ENCODE measurements around the gene FSD1L.
A peak's percentile ranks its signal among the peaks of the same experiment; 100 is the strongest.
"Not testable (repeated sequence)": the region's sequence is repeated elsewhere in the genome, so short reads cannot be mapped to it uniquely, and the experiment has no call there.

FSD1L gene

GRCh38 chr9:105479846-105480245 lies 32.0 kb downstream of the FSD1L start:
- no peak for DNase-seq

GRCh38 chr9:105483618-105484017 lies 35.8 kb downstream of the FSD1L start:
- no peak for DNase-seq

GRCh38 chr9:105484226-105484625 lies 36.4 kb downstream of the FSD1L start:
- DNase-seq = no peak

- DNase-seq = no peak
Observed at GRCh38 chr9:105485131-105485530, 37.3 kb downstream of the FSD1L start.

GRCh38 chr9:105496826-105497225 lies 49.0 kb downstream of the FSD1L start:
- no peak for DNase-seq

- DNase-seq = no peak
Observed at GRCh38 chr9:105497704-105498103, 49.9 kb downstream of the FSD1L start.

- DNase-seq = no peak
Observed at GRCh38 chr9:105500108-105500766, 52.4 kb downstream of the FSD1L start.

- DNase-seq = no peak
Observed at GRCh38 chr9:105501414-105501813, 53.6 kb downstream of the FSD1L start.

GRCh38 chr9:105502276-105502675 lies 54.4 kb downstream of the FSD1L start:
- no peak for DNase-seq

GRCh38 chr9:105503881-105504280 lies 56.0 kb downstream of the FSD1L start:
- no peak for DNase-seq

DNA sequence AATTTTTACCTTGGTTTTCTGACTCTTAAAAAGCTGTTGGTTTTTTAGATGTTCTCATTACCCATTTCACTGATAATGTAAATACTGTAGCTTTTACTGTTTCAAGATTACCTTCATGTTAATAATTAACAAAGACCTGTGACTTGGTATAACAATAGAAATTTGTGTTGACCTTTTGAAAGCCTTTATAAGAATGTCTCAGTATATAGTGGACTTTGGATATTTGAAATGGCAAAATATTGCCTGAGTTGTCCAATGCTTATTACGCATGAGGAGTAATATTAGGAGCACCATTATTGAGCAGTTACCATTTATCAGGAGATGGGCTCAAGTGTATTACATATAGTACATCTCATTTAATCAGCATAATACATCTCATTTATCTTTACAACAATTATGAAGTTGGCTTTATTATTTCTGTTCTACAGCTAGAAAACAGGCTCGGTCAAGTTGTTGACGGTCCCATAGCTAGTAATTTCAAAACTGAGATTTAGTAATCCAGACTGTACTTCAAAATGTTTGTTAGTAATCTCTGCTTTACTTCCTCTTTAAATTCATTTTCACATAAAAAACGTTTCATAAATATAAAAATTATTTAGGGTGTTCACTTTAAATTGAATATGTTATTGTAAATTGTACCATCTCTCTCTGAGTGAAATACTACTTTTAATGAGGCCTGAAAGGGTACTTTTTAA lies 59.4 kb downstream of the FSD1L start:
- no peak for DNase-seq

GRCh38 chr9:105508530-105508929 lies 60.7 kb downstream of the FSD1L start:
- DNase-seq = no peak

DNA sequence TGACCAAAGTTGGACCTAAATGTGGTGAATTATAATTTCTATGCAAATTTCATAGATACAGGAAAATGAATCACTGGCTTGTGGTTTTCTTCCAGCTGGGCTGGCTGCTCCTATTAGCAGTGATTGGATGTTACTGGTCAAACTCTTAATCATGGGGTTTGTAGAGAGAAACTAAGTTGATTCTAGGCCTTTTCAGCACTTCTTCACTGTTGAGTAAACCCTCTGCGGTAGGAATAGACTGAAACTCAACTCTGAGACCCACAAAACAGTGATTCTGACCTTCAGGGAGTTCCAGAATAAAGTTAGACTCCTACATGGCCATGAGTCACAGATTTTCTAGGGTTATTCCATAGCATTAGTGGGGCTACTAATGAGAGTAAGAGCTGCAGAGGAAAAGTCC lies 62.2 kb downstream of the FSD1L start:
- DNase-seq = no peak

DNA sequence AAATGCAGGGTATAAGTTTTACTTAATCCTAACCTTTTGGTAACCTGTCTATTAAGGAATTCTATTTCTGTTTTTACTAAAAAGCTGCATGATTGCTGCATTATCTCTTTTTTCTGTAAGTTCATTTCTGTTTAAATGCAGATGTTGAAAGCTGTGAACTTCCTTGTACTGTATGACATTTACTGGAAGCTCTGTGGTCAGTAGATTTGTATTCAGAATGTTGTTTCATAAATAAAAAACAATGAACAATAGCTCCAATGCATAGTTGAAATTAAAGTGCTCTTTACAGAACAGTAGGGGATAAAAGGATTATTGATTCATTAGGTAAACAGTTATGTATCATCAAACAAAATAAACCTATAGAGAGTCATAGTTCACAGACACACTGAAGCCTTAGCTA lies 63.6 kb downstream of the FSD1L start:
- DNase-seq = no peak

DNA sequence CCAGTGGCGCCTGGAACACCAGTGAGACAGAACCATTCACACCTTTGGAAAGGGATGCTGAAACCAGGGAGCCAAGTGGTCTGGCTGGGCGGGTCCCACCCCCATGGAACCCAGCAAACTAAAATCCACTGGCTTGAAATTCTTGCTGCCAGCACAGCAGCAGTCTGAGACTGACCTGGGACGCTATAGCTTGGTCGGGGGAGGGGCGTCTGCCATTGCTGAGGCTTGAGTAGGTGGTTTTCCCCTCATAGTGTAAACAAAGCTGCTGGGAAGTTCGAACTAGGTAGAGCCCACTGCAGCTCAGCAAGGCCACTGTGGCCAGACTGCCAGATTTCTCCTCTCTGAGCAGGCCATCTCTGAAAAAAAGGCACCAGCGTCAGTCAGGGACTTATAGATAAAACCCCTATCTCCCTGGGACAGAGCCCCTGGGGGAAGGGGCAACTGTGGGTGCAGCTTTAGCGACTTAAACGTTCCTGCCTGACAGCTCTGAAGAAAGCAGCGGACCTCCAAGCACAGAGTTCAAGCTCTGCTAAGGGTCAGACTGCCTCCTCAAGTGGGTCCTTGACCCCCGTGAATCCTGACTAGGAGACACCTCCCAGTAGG lies 68.1 kb downstream of the FSD1L start:
- no peak for DNase-seq

DNA sequence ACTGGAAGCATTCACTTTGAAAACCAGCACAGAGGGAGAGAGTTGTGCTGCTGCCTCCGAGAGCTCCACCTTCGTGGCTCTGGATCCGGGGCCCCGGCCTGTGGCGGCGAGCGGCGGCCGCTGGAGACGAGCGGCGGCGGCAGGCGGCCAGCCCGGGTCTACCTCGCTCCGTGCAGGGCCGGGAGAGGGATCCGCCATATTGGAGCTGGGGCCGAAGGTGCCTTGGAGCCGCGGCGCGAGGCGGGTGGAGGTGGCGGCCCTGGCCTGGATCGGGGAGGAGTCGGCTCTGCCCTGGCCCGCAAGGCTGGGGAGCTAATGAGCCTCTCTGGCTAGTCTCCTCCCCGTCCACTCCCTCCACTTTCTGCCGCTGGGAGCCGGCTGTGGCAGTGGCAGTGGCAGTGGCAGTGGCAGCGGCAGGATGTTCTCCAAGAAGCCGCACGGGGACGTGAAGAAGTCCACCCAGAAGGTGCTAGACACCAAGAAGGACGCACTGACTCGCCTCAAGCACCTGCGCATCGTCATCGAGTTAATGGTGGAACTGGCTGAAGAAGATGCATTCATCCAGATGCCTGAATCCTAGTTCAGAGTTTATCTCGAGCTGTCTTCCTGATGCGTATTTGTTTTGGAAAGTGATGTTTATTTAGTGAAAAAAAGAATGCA lies 72.0 kb downstream of the FSD1L start:
- peak in 2 of 56 donors; percentile 4 to 7 for DNase-seq

DNA sequence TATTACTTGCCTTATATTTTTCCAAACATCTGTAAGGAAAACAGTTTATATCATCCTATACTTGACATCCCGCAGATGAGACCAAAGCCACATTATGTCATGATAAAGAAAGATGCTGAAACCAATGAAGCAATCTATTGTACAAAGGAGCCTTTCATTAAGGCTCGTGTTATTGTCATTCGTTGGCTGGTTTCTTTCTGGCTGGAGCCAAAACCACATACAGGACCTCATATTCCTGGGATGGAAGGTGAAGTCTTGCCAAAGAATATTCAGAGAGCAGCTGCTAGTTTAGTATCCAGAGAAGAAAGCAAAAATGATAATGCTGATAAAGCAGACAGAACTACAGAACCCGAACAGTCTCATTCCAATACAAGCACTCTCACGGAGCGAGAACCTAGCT lies 73.2 kb downstream of the FSD1L start:
- DNase-seq = not testable (repeated sequence)

DNA sequence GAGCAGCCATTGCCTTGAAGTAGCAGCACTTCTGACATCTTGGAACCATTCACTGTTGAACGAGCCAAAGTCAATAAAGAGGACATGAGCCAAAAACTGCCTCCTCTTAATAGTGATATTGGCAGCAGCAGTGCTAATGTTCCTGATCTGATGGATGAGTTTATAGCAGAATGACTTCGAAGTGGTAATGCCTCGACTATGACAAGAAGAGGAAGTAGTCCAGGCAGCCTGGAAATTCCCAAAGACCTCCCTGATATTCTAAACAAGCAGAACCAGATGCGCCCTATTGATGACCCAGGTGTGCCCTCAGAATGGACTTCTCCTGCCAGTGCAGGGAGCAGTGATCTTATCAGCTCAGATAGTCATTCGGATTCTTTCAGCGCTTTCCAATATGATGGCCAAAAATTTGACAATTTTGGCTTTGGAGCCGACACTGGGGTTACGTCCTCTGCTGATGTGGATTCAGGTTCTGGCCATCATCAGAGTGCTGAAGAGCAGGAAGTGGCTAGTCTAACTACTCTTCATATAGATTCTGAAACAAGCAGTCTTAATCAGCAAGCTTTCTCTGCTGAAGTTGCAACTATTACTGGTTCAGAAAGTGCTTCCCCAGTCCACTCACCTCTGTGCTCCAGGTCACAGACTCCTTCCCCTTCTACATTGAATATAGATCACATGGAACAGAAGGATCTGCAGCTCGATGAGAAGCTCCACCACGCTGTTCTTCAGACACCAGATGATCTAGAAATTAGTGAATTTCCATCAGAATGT lies 75.0 kb downstream of the FSD1L start:
- not testable (repeated sequence) for DNase-seq

DNA sequence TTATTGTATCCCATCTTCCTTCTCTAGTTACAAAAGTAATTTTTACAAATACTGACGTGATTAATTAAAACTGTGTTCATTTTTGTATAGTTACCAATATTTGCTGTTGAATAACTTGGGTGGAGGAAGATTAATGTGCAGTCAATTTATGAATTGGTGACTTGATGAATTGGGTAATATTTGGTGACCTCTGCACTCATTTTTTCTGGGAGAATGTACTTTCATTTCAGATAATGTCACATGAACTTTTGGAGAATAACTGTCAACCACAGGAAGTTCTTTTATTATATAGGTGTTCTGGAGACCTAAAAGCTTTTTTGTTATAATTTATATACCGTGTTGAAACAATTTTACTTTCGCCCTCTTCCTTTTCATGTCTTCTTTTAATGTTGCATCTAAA lies 83.7 kb downstream of the FSD1L start:
- no peak for DNase-seq

DNA sequence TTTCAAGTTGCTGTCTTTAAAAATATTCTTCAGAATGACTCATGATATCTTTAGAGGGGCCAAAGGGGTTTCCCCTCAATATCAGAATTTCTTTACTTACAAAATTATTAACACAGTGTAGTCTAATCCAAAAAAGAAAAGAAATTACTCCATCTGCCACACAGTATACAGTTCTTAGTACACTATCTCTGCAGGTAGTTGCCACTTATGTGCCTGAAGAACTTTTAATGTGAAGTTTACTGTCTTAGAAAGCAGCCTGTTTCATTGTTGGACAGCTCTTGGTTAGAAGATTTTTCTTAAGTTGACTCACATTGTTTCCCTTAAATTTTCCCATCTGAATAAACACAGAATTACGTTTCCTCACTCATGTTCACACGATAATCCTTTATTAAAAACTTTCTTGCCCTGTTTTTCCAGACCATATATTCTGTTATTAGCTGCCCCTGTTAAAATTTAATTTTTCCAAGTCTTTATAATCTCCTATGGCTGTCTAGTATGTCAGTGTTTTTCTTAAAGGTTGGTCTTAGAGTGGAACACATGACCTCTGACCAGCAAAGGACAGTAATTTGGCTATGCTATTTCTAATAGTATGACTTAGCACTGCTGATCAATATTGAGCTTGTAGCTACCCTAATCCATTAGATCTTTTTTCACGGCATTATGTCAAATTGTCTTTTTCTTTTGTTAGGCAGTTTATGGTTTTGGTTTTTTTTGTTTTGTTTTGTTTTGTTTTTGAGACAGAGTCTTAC lies 88.3 kb downstream of the FSD1L start:
- DNase-seq = no peak

GRCh38 chr9:105539452-105539851 lies 91.6 kb downstream of the FSD1L start:
- DNase-seq = no peak

All from amygdala (tissue), 56 donors.